HepG2 (cell line): ENCODE data around the gene REEP2. TPM values are rescaled to one million over a fixed set of nuclear protein-coding genes. Genes with fewer than 3 reads are reported as not detected.

Experiments used
- AGO2 ChIP-seq: fragments of 200-400 bp; formaldehyde crosslinking; optimal IDR thresholded peaks from 2 replicates; pipeline ENCODE3; 2017; ENCODE audit warnings: mild to moderate bottlenecking, low read depth, low read length, moderate library complexity
- ARID4A ChIP-seq: sonication (generic); formaldehyde crosslinking; IDR thresholded peaks from 2 replicates; pipeline ENCODE4 v1.5.0; 2020; ENCODE audit warnings: mild to moderate bottlenecking, missing genetic modification reagents, borderline replicate concordance
- RBAK ChIP-seq: sonication (generic); formaldehyde crosslinking; IDR thresholded peaks from 2 replicates; pipeline ENCODE4 v1.5.1; 2020; ENCODE audit warnings: mild to moderate bottlenecking, missing genetic modification reagents
- SMYD3 ChIP-seq: sonication (generic); formaldehyde crosslinking; IDR thresholded peaks from 2 replicates; pipeline ENCODE4 v1.8.1; 2023; ENCODE audit warnings: mild to moderate bottlenecking, missing genetic modification reagents
- U2AF1 ChIP-seq: fragments of 200-400 bp; formaldehyde crosslinking; optimal IDR thresholded peaks from 2 replicates; pipeline ENCODE3; 2017; ENCODE audit warnings: mild to moderate bottlenecking, low read depth, low read length
- ZNF430 ChIP-seq: sonication (generic); formaldehyde crosslinking; IDR thresholded peaks from 2 replicates; pipeline ENCODE4 v1.9.0; 2021; ENCODE audit warnings: mild to moderate bottlenecking, missing genetic modification reagents
- ZNF614 ChIP-seq: IDR thresholded peaks from 2 replicates; pipeline ENCODE4 v1.6.1; 2018; ENCODE audit warnings: missing biosample characterization, missing genetic modification reagents, inconsistent platforms, borderline replicate concordance
- ZNF768 ChIP-seq: sonication (generic); formaldehyde crosslinking; IDR thresholded peaks from 2 replicates; pipeline ENCODE4 v1.4.0; 2020; ENCODE audit warnings: missing genetic modification reagents
- polyA plus RNA-seq, 8 experiments: library from polyadenylated mRNA; depleted of rRNA in 3 of 8; stranded (reverse) in 7 of 8; unstranded in 1 of 8; fragments of >200 nt; fragmentation: Illumina TruSeq in 4 of 8; extraction: Trizol in 4 of 8; gene quantifications; 2 replicates each; pipeline versions ENCODE4 v1.2.1 to v1.2.3, GENCODE V29; 2011 to 2016; ENCODE audit warnings: low read depth in 4 of 8, missing spikeins in 1 of 8, mixed read lengths in 1 of 8; ENCODE audit not compliant: insufficient read depth in 1 of 8
- total RNA-seq, 5 experiments: library from RNA; depleted of rRNA; stranded (reverse); fragments of >200 nt; fragmentation: Illumina TruSeq; extraction: Trizol; gene quantifications; 2 replicates each; pipeline ENCODE4 v1.2.3, GENCODE V29; 2016; ENCODE audit warnings: low read depth in 1 of 5
- TF ChIP-seq, protein P1 (sequence below): sonication (generic); formaldehyde crosslinking; IDR thresholded peaks from 2 replicates; pipeline ENCODE4 v1.5.0; 2020; ENCODE audit warnings: mild to moderate bottlenecking, missing genetic modification reagents
- TF ChIP-seq, protein P2 (sequence below): sonication (generic); formaldehyde crosslinking; conservative IDR thresholded peaks from 2 replicates; pipeline ENCODE4 v1.8.0; 2022; ENCODE audit warnings: missing genetic modification reagents
- TF ChIP-seq, protein P3 (sequence below): IDR thresholded peaks from 2 replicates; pipeline ENCODE4 v1.6.1; 2016; ENCODE audit warnings: low read depth, missing genetic modification reagents, missing compliant biosample characterization

REEP2 gene
- total and polyA plus RNA-seq, 2 of the 13 experiments (the other 11 are each of a cell fraction or from before 2014, with no cell fraction given), result 5.3 to 7.8 TPM

DNA sequence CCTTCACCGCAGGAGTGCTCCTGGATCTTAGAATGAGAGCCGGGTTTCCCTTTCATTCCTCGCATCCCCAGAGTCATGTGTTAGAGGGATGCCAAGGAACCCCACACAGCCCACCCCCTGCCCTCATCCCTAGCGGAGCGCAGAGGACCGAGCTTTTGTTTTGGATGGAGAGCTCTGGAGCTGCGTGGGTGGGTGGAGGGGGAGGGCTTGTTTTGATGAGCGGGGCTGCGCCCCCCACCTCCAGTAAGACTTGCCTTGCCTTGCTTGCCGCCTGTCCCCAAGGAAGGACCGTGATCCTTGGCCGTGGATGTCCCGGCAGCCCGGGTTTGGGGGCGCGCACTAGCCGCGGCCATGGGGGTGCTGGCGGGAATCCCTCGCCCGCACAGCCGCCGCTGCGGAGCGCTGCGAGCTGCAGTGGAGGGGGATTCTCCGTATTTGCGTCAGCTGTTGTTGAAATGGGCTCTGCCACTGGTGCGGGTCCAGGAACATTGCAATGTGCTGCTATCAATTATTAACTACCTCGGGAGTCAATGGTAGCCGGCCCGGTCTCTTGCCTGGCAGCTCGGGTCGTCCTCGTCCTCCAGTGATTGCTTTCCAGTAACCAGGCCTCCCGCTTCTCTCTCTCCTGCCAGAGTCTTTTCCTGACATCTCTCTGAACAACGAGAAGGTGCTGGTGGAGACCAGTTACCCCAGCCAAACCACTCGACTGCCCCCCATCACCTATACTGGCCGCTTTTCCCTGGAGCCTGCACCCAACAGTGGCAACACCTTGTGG is 27.5 kb downstream of the REEP2 start (continued):
- TF ChIP-seq, protein P1, sequence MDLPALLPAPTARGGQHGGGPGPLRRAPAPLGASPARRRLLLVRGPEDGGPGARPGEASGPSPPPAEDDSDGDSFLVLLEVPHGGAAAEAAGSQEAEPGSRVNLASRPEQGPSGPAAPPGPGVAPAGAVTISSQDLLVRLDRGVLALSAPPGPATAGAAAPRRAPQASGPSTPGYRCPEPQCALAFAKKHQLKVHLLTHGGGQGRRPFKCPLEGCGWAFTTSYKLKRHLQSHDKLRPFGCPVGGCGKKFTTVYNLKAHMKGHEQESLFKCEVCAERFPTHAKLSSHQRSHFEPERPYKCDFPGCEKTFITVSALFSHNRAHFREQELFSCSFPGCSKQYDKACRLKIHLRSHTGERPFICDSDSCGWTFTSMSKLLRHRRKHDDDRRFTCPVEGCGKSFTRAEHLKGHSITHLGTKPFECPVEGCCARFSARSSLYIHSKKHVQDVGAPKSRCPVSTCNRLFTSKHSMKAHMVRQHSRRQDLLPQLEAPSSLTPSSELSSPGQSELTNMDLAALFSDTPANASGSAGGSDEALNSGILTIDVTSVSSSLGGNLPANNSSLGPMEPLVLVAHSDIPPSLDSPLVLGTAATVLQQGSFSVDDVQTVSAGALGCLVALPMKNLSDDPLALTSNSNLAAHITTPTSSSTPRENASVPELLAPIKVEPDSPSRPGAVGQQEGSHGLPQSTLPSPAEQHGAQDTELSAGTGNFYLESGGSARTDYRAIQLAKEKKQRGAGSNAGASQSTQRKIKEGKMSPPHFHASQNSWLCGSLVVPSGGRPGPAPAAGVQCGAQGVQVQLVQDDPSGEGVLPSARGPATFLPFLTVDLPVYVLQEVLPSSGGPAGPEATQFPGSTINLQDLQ (CRISPR knock-in tag), result no peak
- no peak for TF ChIP-seq AGO2
- TF ChIP-seq, protein P2, sequence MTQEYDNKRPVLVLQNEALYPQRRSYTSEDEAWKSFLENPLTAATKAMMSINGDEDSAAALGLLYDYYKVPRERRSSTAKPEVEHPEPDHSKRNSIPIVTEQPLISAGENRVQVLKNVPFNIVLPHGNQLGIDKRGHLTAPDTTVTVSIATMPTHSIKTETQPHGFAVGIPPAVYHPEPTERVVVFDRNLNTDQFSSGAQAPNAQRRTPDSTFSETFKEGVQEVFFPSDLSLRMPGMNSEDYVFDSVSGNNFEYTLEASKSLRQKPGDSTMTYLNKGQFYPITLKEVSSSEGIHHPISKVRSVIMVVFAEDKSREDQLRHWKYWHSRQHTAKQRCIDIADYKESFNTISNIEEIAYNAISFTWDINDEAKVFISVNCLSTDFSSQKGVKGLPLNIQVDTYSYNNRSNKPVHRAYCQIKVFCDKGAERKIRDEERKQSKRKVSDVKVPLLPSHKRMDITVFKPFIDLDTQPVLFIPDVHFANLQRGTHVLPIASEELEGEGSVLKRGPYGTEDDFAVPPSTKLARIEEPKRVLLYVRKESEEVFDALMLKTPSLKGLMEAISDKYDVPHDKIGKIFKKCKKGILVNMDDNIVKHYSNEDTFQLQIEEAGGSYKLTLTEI (CRISPR knock-in tag), result no peak
- TF ChIP-seq RBAK (CRISPR knock-in tag), result no peak
- TF ChIP-seq ARID4A (CRISPR knock-in tag), result peak; percentile 70; the same call in 1 of the 2 replicates
- no peak for TF ChIP-seq ZNF430
- no peak for TF ChIP-seq U2AF1
- TF ChIP-seq, protein P3, sequence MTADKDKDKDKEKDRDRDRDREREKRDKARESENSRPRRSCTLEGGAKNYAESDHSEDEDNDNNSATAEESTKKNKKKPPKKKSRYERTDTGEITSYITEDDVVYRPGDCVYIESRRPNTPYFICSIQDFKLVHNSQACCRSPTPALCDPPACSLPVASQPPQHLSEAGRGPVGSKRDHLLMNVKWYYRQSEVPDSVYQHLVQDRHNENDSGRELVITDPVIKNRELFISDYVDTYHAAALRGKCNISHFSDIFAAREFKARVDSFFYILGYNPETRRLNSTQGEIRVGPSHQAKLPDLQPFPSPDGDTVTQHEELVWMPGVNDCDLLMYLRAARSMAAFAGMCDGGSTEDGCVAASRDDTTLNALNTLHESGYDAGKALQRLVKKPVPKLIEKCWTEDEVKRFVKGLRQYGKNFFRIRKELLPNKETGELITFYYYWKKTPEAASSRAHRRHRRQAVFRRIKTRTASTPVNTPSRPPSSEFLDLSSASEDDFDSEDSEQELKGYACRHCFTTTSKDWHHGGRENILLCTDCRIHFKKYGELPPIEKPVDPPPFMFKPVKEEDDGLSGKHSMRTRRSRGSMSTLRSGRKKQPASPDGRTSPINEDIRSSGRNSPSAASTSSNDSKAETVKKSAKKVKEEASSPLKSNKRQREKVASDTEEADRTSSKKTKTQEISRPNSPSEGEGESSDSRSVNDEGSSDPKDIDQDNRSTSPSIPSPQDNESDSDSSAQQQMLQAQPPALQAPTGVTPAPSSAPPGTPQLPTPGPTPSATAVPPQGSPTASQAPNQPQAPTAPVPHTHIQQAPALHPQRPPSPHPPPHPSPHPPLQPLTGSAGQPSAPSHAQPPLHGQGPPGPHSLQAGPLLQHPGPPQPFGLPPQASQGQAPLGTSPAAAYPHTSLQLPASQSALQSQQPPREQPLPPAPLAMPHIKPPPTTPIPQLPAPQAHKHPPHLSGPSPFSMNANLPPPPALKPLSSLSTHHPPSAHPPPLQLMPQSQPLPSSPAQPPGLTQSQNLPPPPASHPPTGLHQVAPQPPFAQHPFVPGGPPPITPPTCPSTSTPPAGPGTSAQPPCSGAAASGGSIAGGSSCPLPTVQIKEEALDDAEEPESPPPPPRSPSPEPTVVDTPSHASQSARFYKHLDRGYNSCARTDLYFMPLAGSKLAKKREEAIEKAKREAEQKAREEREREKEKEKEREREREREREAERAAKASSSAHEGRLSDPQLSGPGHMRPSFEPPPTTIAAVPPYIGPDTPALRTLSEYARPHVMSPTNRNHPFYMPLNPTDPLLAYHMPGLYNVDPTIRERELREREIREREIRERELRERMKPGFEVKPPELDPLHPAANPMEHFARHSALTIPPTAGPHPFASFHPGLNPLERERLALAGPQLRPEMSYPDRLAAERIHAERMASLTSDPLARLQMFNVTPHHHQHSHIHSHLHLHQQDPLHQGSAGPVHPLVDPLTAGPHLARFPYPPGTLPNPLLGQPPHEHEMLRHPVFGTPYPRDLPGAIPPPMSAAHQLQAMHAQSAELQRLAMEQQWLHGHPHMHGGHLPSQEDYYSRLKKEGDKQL (CRISPR knock-in tag), result no peak
- TF ChIP-seq ZNF614 (CRISPR knock-in tag), result no peak
- TF ChIP-seq ZNF768 (CRISPR knock-in tag), result no peak
- TF ChIP-seq SMYD3 (CRISPR knock-in tag), result no peak
